ENCODE results near the gene ST7.
A peak's percentile ranks its signal among the peaks of the same experiment; 100 is the strongest.

The ST7 gene

DNA sequence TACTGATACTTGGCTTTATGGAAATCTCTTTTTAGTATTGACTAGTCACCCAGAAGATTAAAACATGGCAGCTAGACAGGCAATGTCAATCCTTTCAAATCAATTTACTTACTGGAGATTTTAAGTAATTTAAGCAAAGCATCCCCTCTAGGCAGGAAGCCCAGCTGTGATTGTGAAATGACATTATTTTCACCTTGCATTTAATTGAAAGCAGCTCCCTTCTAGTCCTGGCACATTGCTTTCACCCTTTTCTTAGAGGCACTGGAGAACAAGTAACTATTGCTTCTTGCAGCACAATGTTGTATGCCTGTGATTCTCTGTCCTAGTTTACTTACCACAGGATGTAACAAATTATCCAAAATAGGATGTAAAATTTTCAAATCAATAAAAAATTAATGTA is 13.3 kb downstream of the ST7 start:
- ATAC-seq, result no peak
- TF ChIP-seq GLIS3 (CRISPR knock-in tag; IDR thresholded peaks at IDR 0.05) (no peak), ZFP3 (CRISPR knock-in tag; IDR thresholded peaks at IDR 0.05) (no peak), SNAI2 (CRISPR knock-in tag; IDR thresholded peaks at IDR 0.05) (no peak), ISL1 (CRISPR knock-in tag; IDR thresholded peaks at IDR 0.05) (no peak), TOX (CRISPR knock-in tag; IDR thresholded peaks at IDR 0.05; ENCODE audit: borderline replicate concordance) (no peak), ARNTL (CRISPR knock-in tag; IDR thresholded peaks at IDR 0.05; ENCODE audit: borderline replicate concordance, low read depth) (no peak), PPARA (CRISPR knock-in tag; IDR thresholded peaks at IDR 0.05; ENCODE audit: borderline replicate concordance) (no peak), RARB (CRISPR knock-in tag; IDR thresholded peaks at IDR 0.05) (no peak), ZNF70 (CRISPR knock-in tag; IDR thresholded peaks at IDR 0.05) (no peak), ZFP30 (CRISPR knock-in tag; IDR thresholded peaks at IDR 0.05) (no peak), BACH2 (CRISPR knock-in tag; IDR thresholded peaks at IDR 0.05; ENCODE audit: borderline replicate concordance) (no peak), OSR1 (CRISPR knock-in tag; IDR thresholded peaks at IDR 0.05) (no peak), TSHZ2 (CRISPR knock-in tag; IDR thresholded peaks at IDR 0.05) (no peak), ZNF8 (CRISPR knock-in tag; IDR thresholded peaks at IDR 0.05) (no peak), CSDC2 (CRISPR knock-in tag; IDR thresholded peaks at IDR 0.05) (no peak), ESRRG (CRISPR knock-in tag; IDR thresholded peaks at IDR 0.05) (no peak), TCF4 (CRISPR knock-in tag; IDR thresholded peaks at IDR 0.05; ENCODE audit: borderline replicate concordance) (no peak)
- TF ChIP-seq, protein P1, sequence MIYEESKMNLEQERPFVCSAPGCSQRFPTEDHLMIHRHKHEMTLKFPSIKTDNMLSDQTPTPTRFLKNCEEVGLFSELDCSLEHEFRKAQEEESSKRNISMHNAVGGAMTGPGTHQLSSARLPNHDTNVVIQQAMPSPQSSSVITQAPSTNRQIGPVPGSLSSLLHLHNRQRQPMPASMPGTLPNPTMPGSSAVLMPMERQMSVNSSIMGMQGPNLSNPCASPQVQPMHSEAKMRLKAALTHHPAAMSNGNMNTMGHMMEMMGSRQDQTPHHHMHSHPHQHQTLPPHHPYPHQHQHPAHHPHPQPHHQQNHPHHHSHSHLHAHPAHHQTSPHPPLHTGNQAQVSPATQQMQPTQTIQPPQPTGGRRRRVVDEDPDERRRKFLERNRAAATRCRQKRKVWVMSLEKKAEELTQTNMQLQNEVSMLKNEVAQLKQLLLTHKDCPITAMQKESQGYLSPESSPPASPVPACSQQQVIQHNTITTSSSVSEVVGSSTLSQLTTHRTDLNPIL (CRISPR knock-in tag; IDR thresholded peaks at IDR 0.05; ENCODE audit: low read depth), result no peak
- TF ChIP-seq, protein P2, sequence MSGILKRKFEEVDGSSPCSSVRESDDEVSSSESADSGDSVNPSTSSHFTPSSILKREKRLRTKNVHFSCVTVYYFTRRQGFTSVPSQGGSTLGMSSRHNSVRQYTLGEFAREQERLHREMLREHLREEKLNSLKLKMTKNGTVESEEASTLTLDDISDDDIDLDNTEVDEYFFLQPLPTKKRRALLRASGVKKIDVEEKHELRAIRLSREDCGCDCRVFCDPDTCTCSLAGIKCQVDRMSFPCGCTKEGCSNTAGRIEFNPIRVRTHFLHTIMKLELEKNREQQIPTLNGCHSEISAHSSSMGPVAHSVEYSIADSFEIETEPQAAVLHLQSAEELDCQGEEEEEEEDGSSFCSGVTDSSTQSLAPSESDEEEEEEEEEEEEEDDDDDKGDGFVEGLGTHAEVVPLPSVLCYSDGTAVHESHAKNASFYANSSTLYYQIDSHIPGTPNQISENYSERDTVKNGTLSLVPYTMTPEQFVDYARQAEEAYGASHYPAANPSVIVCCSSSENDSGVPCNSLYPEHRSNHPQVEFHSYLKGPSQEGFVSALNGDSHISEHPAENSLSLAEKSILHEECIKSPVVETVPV (CRISPR knock-in tag; IDR thresholded peaks at IDR 0.05), result no peak
- TF ChIP-seq, protein P3, sequence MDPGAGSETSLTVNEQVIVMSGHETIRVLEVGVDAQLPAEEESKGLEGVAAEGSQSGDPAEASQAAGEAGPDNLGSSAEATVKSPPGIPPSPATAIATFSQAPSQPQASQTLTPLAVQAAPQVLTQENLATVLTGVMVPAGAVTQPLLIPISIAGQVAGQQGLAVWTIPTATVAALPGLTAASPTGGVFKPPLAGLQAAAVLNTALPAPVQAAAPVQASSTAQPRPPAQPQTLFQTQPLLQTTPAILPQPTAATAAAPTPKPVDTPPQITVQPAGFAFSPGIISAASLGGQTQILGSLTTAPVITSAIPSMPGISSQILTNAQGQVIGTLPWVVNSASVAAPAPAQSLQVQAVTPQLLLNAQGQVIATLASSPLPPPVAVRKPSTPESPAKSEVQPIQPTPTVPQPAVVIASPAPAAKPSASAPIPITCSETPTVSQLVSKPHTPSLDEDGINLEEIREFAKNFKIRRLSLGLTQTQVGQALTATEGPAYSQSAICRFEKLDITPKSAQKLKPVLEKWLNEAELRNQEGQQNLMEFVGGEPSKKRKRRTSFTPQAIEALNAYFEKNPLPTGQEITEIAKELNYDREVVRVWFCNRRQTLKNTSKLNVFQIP (CRISPR knock-in tag; IDR thresholded peaks at IDR 0.05; ENCODE audit: borderline replicate concordance, low read depth), result no peak

DNA sequence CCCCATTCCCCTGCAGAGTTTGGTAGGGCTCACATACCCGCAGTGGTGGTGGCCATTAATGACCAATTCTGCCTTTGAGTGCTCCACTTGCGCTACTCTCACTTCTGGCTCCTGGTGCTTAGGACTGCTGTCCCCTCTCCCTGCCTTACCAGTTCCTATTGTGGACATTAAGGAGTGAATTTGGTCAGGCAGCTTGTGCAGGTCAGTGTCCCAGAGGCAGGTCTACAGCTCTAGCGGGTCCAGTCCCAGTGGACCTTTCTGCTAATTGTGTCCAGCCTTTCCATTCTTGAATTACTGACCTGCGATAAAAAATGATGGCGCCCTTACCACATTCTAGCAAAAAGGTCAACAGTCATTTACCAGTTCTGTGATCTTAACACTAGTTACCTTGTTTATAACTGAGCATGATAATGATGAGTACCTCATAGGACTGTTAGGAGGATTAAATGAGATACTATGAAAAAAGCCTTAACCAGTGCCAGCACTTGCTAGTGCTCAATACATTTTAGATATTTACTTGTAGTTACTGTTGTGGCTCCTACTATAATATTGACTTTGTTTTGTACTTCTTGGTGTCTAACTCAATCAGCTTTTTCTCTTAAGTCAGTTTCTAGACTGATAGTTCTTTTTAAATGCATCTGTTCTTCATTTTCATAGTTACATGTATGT is 14.1 kb downstream of the ST7 start:
- ATAC-seq, result 0 out of 3 replicates have a peak, but pooled peaks have one; percentile 33
- TF ChIP-seq ZNF565 (CRISPR knock-in tag; conservative IDR thresholded peaks at IDR 0.05; ENCODE audit: low read depth) (no peak), ZFP3 (CRISPR knock-in tag; IDR thresholded peaks at IDR 0.05) (no peak), ZFP30 (CRISPR knock-in tag; IDR thresholded peaks at IDR 0.05) (no peak), RARB (CRISPR knock-in tag; IDR thresholded peaks at IDR 0.05) (no peak), TSHZ2 (CRISPR knock-in tag; IDR thresholded peaks at IDR 0.05) (no peak), ESRRG (CRISPR knock-in tag; IDR thresholded peaks at IDR 0.05) (no peak), PATZ1 (CRISPR knock-in tag; IDR thresholded peaks at IDR 0.05; ENCODE audit: borderline replicate concordance) (no peak), SNAI2 (CRISPR knock-in tag; IDR thresholded peaks at IDR 0.05) (no peak), CSDC2 (CRISPR knock-in tag; IDR thresholded peaks at IDR 0.05) (no peak), GLIS3 (CRISPR knock-in tag; IDR thresholded peaks at IDR 0.05) (no peak), ARNTL (CRISPR knock-in tag; IDR thresholded peaks at IDR 0.05; ENCODE audit: borderline replicate concordance, low read depth) (no peak), ZC3H10 (CRISPR knock-in tag; IDR thresholded peaks at IDR 0.05) (no peak), TOX (CRISPR knock-in tag; IDR thresholded peaks at IDR 0.05; ENCODE audit: borderline replicate concordance) (no peak), TCF4 (CRISPR knock-in tag; IDR thresholded peaks at IDR 0.05; ENCODE audit: borderline replicate concordance) (no peak), ZNF70 (CRISPR knock-in tag; IDR thresholded peaks at IDR 0.05) (no peak), OSR1 (CRISPR knock-in tag; IDR thresholded peaks at IDR 0.05) (no peak)
- TF ChIP-seq, protein P1 (CRISPR knock-in tag; IDR thresholded peaks at IDR 0.05; ENCODE audit: low read depth), result no peak
- TF ChIP-seq, protein P2 (CRISPR knock-in tag; IDR thresholded peaks at IDR 0.05), result no peak

Data from SK-N-SH treated with all-trans-retinoic acid at 6 μM for 48 hours (cell line).